HEK293 (cell line): Measurements from ENCODE around the gene BUB1.
"Not testable (repeated sequence)": the region's sequence is repeated elsewhere in the genome, so short reads cannot be mapped to it uniquely, and the experiment has no call there.

ENCODE experiments used
- CTCF ChIA-PET: fragments of 350-600 bp; formaldehyde crosslinking; extraction: SDS; loops from one replicate; lab custom pipeline; 2021; ENCODE audit warnings: antibody characterized with exemption; lab: Yijun Ruan, JAX
- POLR2A ChIA-PET: fragments of 300-600 bp; formaldehyde crosslinking; extraction: SDS; loops from one replicate; lab custom pipeline; 2020; ENCODE audit warnings: antibody characterized with exemption, inconsistent platforms; lab: Yijun Ruan, JAX
- H3K27ac ChIP-seq: fragments of 200-500 bp; sonication (Bioruptor generic); 2 replicates; pipeline ENCODE4 v1.5.1; 2014; ENCODE audit warnings: low read depth, low read length, control low read depth, inconsistent platforms; ENCODE audit errors: extremely low read depth
- H3K36me3 ChIP-seq, 2 experiments: fragments of 200-500 bp in 1 of 2; sonication (Bioruptor generic) in 1 of 2; 1 replicate in 1 of 2; 2 replicates in 1 of 2; pipeline ENCODE4 v1.5.1; 2014 to 2017; ENCODE audit warnings: inconsistent platforms in 2 of 2, low read length in 2 of 2; ENCODE audit not compliant: control insufficient read depth in 2 of 2, insufficient read depth in 1 of 2
- H3K4me1 ChIP-seq: fragments of 200-500 bp; sonication (Bioruptor generic); 2 replicates; pipeline ENCODE4 v1.5.1; 2014; ENCODE audit warnings: mild to moderate bottlenecking, low read length, inconsistent platforms; ENCODE audit not compliant: control insufficient read depth, insufficient read depth
- H3K4me3 ChIP-seq: 2 replicates; pipeline ENCODE4 v1.5.1; 2011; ENCODE audit warnings: low read depth, mild to moderate bottlenecking, control low read depth, low read length, moderate library complexity
- H3K9me3 ChIP-seq: fragments of 200-500 bp; sonication (Bioruptor generic); 2 replicates; pipeline ENCODE4 v1.5.1; 2014; ENCODE audit warnings: low read depth, low read length, inconsistent platforms; ENCODE audit not compliant: control insufficient read depth, insufficient read depth
- GLI2 ChIP-seq: fragments of 450-650 bp; formaldehyde crosslinking; IDR thresholded peaks from 2 replicates; pipeline ENCODE4; 2017; ENCODE audit warnings: missing biosample characterization, missing genetic modification characterization, low read depth, borderline replicate concordance
- PRDM10 ChIP-seq: fragments of 450-650 bp; formaldehyde crosslinking; IDR thresholded peaks from 2 replicates; pipeline ENCODE4 v1.5.1; 2016; ENCODE audit warnings: missing biosample characterization, missing genetic modification characterization
- ZNF335 ChIP-seq: fragments of 450-650 bp; formaldehyde crosslinking; conservative IDR thresholded peaks from 2 replicates; pipeline ENCODE4 v1.5.1; 2016; ENCODE audit warnings: missing biosample characterization, missing genetic modification characterization
- ZNF341 ChIP-seq: fragments of 450-650 bp; formaldehyde crosslinking; IDR thresholded peaks from 2 replicates; pipeline ENCODE4; 2016; ENCODE audit warnings: low read depth, missing biosample characterization, missing genetic modification characterization
- ZNF692 ChIP-seq: fragments of 450-650 bp; formaldehyde crosslinking; IDR thresholded peaks from 2 replicates; pipeline ENCODE4 v1.5.1; 2016; ENCODE audit warnings: missing biosample characterization, missing genetic modification characterization
- ZSCAN4 ChIP-seq: fragments of 450-650 bp; formaldehyde crosslinking; IDR thresholded peaks from 2 replicates; pipeline ENCODE4 v1.5.1; 2017; ENCODE audit warnings: missing biosample characterization, missing genetic modification characterization
- TF ChIP-seq, protein P1 (sequence below): fragments of 450-650 bp; formaldehyde crosslinking; IDR thresholded peaks from 2 replicates; pipeline ENCODE4 v1.5.1; 2016; ENCODE audit warnings: missing biosample characterization, missing genetic modification characterization, low read depth
- TF ChIP-seq, protein P2 (sequence below): fragments of 450-650 bp; formaldehyde crosslinking; IDR thresholded peaks from 2 replicates; pipeline ENCODE4 v1.5.1; 2017; ENCODE audit warnings: missing biosample characterization, missing genetic modification characterization

BUB1 gene

DNA sequence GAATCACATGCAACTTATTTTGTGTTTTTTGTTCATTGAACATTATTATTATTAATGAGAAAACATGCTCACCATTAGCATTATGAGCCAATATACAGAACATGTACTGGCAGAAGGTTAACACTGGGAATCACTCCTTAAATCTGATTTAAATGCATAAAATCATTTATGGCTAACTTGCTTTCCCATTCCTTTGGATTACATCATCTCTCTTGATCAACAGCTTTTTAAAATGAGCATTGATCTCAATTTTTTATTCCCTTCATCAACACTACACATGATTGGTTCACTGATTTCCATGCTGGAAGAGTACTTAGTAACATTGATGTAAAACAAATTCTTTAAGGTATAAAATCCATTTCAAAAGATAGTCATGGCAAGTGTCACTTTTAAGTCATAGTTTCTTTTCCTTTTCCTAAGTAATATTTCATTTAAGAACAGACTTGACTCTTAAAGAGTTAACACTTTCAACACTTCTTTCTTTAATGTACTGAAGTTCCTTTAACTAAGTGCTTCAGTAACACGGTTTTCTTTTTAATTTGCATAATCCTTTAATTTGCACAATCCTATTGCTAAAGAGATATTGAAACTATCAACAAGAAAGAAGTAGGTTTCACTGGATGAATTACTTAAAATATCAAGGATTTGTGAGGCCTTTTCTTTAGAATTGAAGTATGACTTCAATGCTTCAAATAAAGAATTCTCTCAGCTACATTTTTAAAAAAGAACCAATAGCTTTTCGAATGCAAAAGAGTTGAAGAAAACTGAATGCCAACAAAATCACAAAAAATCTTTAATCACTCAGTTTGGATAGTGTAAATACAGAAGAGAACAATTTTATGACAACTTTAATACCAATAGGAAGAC is 24.9 kb upstream of the BUB1 start:
- no peak overlapping the region for H3K27ac ChIP-seq
- no peak overlapping the region for H3K4me3 ChIP-seq
- H3K9me3 ChIP-seq = no peaks in the 10 kb centered on the region
- TF ChIP-seq ZSCAN4 (tag by site-specific recombination) (no peak), GLI2 (tag by site-specific recombination) (no peak)
- TF ChIP-seq, protein P1, sequence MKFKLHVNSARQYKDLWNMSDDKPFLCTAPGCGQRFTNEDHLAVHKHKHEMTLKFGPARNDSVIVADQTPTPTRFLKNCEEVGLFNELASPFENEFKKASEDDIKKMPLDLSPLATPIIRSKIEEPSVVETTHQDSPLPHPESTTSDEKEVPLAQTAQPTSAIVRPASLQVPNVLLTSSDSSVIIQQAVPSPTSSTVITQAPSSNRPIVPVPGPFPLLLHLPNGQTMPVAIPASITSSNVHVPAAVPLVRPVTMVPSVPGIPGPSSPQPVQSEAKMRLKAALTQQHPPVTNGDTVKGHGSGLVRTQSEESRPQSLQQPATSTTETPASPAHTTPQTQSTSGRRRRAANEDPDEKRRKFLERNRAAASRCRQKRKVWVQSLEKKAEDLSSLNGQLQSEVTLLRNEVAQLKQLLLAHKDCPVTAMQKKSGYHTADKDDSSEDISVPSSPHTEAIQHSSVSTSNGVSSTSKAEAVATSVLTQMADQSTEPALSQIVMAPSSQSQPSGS (tag by site-specific recombination) = 0 out of 2 replicates have a peak, but pooled peaks have one; percentile 31
- ChIA-PET POLR2A (no interaction called here), CTCF (interaction anchor here (0.6 kb wide), 1 partner anchor 18 kb away, joined by 5 read pairs; no protein-coding TSS in a partner anchor)
- H3K36me3 ChIP-seq = no peaks in the 10 kb centered on the region
- no peaks in the 10 kb centered on the region for H3K4me1 ChIP-seq

- H3K4me3 ChIP-seq, H3K27ac ChIP-seq, H3K36me3 ChIP-seq, CTCF ChIA-PET, POLR2A ChIA-PET, H3K9me3 ChIP-seq, H3K4me1 ChIP-seq: not testable (repeated sequence)
These were observed 20.4 kb upstream of the BUB1 start for GRCh38 chr2:110698253-110698652.

DNA sequence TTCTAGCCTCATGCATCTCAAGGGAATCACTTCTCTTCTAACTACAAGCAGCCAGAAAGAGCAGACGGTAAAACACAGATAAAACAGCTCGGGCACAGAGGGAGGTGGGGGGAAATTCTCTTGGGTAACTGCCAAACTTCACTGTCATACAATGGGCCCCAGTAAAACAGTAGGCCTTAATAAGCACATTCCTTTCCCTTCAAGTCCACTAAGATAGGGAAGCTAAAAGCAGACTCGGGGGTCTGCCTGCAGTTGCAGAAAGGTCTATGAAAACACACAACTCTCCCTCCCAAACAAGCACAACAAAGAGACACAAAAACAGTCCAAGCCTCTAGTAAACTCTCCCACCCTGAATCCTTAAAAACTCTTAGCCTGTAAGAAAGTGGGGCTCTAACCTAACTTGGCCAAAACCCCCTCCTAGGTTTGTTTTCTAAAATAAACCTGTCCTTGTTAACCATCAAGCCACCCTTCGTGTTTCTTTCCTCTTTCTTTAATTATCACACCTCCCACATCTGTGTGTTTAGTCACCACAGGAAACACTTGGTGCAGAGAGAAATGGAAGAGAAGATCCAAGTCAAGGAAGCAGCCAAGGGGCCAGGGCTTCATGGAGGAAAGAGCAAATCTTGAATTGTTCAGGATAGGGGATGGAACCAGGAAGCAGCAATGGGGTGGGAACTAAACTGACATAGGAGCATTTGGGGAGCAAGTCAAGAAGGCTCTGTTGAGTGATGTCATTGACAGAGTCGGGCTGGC is 17.5 kb upstream of the BUB1 start:
- CTCF ChIA-PET, H3K27ac ChIP-seq, H3K36me3 ChIP-seq, H3K4me3 ChIP-seq, H3K4me1 ChIP-seq, H3K9me3 ChIP-seq: not testable (repeated sequence)
- TF ChIP-seq ZNF335 (tag by site-specific recombination) (0 out of 2 replicates have a peak, but pooled peaks have one; percentile 18), ZNF341 (tag by site-specific recombination) (peak; percentile 75), PRDM10 (tag by site-specific recombination) (0 out of 2 replicates have a peak, but pooled peaks have one; percentile 12), ZNF692 (tag by site-specific recombination) (peak; percentile 62)
- TF ChIP-seq, protein P2, sequence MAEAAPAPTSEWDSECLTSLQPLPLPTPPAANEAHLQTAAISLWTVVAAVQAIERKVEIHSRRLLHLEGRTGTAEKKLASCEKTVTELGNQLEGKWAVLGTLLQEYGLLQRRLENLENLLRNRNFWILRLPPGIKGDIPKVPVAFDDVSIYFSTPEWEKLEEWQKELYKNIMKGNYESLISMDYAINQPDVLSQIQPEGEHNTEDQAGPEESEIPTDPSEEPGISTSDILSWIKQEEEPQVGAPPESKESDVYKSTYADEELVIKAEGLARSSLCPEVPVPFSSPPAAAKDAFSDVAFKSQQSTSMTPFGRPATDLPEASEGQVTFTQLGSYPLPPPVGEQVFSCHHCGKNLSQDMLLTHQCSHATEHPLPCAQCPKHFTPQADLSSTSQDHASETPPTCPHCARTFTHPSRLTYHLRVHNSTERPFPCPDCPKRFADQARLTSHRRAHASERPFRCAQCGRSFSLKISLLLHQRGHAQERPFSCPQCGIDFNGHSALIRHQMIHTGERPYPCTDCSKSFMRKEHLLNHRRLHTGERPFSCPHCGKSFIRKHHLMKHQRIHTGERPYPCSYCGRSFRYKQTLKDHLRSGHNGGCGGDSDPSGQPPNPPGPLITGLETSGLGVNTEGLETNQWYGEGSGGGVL (tag by site-specific recombination) = 0 out of 2 replicates have a peak, but pooled peaks have one; percentile 12
- POLR2A ChIA-PET = interaction anchor here (0.7 kb wide), 1 partner anchor 22 kb away, joined by 4 read pairs; no protein-coding TSS in a partner anchor
